Measurements from ENCODE around the gene PARM1.

The PARM1 gene

GRCh38 chr4:74944354-74944793, 11.5 kb downstream of the PARM1 start:
- DNase-seq (ENCODE audit: extremely low spot score), result no peak
- no peak for TF ChIP-seq CTCF (IDR thresholded peaks at IDR 0.05; ENCODE audit: control extremely low read depth, extremely low read depth, low read depth, missing control alignments)
- ChIA-PET CTCF (interaction anchor here (0.7 to 2.1 kb wide), 5 partner anchors 10 to 70 kb away, joined by 3 to 9 read pairs (median 8); partner anchors contain the start of gene PARM1), POLR2A (no interaction called here)

- no peak for DNase-seq (ENCODE audit: extremely low spot score)
- TF ChIP-seq CTCF (IDR thresholded peaks at IDR 0.05; ENCODE audit: control extremely low read depth, extremely low read depth, low read depth, missing control alignments), result no peak
- ChIA-PET CTCF (no interaction called here), POLR2A (no interaction called here)
These were observed 13.3 kb downstream of the PARM1 start for GRCh38 chr4:74946196-74946595.

GRCh38 chr4:74947798-74948197, 14.9 kb downstream of the PARM1 start:
- ChIA-PET POLR2A (no interaction called here), CTCF (interaction anchor here (1.2 to 1.4 kb wide), 2 partner anchors 9 to 14 kb away, joined by 3 to 4 read pairs; partner anchors contain the start of gene PARM1)
- no peak for DNase-seq (ENCODE audit: extremely low spot score)
- TF ChIP-seq CTCF (IDR thresholded peaks at IDR 0.05; ENCODE audit: control extremely low read depth, extremely low read depth, low read depth, missing control alignments), result no peak

- CTCF ChIA-PET, result interaction anchor here (1.0 to 1.4 kb wide), 3 partner anchors 10 to 15 kb away, joined by 3 to 4 read pairs (median 4); partner anchors contain the start of gene PARM1
- no peak for TF ChIP-seq CTCF (IDR thresholded peaks at IDR 0.05; ENCODE audit: control extremely low read depth, extremely low read depth, low read depth, missing control alignments)
- POLR2A ChIA-PET, result no interaction called here
- DNase-seq (ENCODE audit: extremely low spot score), result no peak
These were observed 15.3 kb downstream of the PARM1 start for GRCh38 chr4:74948236-74948635.

GRCh38 chr4:74950200-74950599, 17.3 kb downstream of the PARM1 start:
- CTCF ChIA-PET, result interaction anchor here (1.2 to 1.4 kb wide), 2 partner anchors 14 to 15 kb away, joined by 4 to 5 read pairs; no protein-coding TSS in a partner anchor
- POLR2A ChIA-PET, result interaction anchor here (0.7 kb wide), 1 partner anchor 94 kb away, joined by 3 read pairs; no protein-coding TSS in a partner anchor

GRCh38 chr4:74950882-74951281, 18.0 kb downstream of the PARM1 start:
- ChIA-PET POLR2A (interaction anchor here (0.7 kb wide), 1 partner anchor 93 kb away, joined by 3 read pairs; no protein-coding TSS in a partner anchor), CTCF (interaction anchor here (1.2 to 1.4 kb wide), 2 partner anchors 13 to 16 kb away, joined by 4 to 5 read pairs; no protein-coding TSS in a partner anchor)

More at GRCh38 chr4:74950200-74950599, 17.3 kb downstream of the PARM1 start:
- no peak for DNase-seq (ENCODE audit: extremely low spot score)
- no peak for TF ChIP-seq CTCF (IDR thresholded peaks at IDR 0.05; ENCODE audit: control extremely low read depth, extremely low read depth, low read depth, missing control alignments)

More at GRCh38 chr4:74950882-74951281, 18.0 kb downstream of the PARM1 start:
- no peak for TF ChIP-seq CTCF (IDR thresholded peaks at IDR 0.05; ENCODE audit: control extremely low read depth, extremely low read depth, low read depth, missing control alignments)
- DNase-seq (ENCODE audit: extremely low spot score), result no peak
